T-helper 1 cell (primary cell): Measurements from ENCODE around the gene COPZ2.
A peak's percentile ranks its signal among the peaks of the same experiment; 100 is the strongest.
"Not testable (repeated sequence)": the region's sequence is repeated elsewhere in the genome, so short reads cannot be mapped to it uniquely, and the experiment has no call there.

ENCODE experiments used
- DNase-seq, 5 donors: peaks; one replicate each; pipeline ENCODE4 v3.0.0-alpha.2; 2012 to 2020
- total RNA-seq, 4 donors: gene quantifications; one replicate each; lab custom pipeline; 2026; lab: John Stamatoyannopoulos, UW

Gene COPZ2
- 0 to 0.46 (median 0.08) reads per million in 4 donors for total RNA-seq

DNA sequence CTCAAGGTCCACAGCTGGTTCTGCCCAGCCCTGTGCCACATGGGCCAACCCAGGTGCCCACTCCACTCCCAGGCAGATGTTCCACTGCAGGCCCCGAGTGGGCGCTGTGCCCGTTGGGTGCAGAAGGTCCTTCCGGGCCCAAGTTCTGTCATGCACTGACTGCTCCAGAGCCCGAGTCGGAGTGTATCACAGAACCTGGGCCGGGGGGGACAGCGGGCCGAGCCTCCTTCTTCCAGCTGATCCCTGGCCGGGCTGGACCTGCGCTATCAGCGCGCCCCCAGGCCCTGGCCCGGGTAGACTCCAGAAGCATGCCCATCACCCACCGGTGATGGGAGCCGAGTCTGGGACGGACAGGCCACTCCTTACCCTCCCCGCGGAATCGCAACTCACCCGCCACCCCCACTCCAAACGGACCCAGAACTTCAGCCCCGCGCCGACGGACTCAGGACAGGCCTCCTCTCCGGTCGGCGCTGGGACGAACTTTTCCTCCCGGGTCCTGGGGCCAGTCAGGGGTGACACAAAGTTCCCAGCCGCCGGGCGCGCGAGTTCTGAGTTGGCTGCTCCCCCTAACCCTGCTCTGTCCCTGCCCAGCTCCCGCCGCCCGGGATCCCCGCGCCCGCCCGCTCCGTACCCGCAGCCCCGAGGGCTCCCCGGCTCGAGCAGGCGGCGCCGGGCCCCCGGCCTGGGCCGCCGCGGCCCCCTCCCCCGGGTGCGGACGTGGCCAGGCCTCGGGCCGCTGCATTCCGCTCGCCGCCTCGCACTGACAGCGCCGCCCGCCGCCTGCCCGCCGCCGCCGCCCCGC is at the start of gene COPZ2:
TSS of gene COPZ2 (minus strand) at position 762 of the 802 bp plus-strand sequence. CDS start at position 742, 20 bp downstream.
- peak; percentile 44 to 79 (median 59) for DNase-seq

DNA sequence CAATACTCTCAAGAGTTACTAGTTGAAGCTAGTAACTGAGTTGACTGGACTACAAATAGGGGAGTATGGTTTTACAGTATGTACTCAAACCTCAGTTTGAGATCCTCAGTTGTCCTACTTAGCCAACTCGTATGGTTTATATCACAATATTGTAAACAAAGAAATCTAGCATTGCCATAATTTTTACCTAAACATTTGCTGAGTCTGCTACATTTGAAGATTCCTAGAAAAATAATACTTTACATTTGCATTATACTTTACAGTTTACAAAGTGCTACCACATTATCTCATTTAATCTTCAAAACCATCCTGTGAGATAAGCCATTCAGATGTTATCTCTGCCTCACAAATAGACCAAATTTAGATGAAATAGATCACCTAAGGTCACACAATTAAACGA is 47.3 kb upstream of the COPZ2 start:
- DNase-seq: no peak

DNA sequence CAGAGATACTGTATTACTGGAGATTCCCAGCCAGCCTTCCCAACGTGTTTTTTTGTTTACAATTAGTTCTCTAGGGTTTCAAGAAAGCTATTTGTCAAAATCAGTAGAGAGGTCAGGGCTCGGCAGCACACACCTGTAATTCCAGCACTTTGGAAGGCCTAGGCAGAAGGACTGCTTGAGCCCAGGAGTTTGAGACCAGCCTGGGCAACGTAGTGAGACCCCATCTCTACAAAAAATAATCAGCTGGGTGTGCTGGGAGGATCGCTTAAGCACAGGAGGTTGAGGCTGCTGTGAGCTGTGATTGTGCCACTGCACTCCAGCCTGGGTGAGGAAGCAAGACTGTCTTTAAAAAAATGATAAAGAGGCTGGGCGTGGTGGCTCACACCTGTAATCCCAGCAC is 44.3 kb upstream of the COPZ2 start:
- DNase-seq: no peak

DNA sequence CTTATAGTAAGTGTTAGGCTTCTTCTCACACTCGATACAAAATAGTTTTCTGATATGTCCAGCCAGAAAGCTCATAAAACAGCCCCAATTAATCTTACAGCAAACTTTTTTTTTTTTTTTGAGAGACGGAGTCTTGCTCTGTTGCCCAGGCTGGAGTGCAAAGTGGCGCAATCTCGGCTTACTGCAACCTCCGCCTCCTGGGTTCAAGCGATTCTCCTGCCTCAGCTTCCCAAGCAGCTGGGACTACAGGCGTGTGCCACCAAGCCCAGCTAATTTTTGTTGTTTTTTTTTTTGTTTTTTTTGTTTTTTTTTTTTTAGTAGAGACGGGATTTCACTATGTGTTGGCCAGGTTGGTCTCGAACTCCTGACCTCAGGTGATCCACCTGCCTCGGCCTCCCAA is 39.6 kb upstream of the COPZ2 start:
- DNase-seq: not testable (repeated sequence)

- peak; percentile 34 to 74 (median 60) for DNase-seq
Observed at GRCh38 chr17:48074322-48075081, 36.9 kb upstream of the COPZ2 start.

DNA sequence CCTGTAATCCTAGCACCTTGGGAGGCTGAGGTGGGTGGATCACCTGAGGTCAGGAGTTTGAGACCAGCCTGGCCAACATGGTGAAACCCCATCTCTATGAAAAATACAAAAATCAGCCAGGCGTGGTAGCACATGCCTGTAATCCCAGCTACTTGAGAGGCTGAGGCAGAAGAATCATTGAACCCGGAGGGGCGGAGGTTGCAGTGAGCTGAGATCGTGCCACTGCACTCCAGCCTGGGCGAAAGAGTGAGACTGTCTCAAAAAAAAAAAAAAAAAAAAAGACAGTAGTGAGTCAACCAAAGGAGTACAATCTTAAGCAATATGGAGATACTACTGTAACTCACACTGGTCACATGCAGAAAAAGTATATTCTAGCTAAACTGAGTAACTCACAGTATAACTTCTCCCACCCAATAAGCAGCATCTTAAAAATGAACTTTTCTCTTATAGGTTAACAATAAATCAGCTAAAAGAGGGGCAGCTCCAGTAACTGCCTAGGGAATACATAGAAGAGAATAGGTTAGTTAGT is 36.0 kb upstream of the COPZ2 start:
- DNase-seq: not testable (repeated sequence)

GRCh38 chr17:48072811-48073210 is 35.2 kb upstream of the COPZ2 start:
- DNase-seq: not testable (repeated sequence)

DNA sequence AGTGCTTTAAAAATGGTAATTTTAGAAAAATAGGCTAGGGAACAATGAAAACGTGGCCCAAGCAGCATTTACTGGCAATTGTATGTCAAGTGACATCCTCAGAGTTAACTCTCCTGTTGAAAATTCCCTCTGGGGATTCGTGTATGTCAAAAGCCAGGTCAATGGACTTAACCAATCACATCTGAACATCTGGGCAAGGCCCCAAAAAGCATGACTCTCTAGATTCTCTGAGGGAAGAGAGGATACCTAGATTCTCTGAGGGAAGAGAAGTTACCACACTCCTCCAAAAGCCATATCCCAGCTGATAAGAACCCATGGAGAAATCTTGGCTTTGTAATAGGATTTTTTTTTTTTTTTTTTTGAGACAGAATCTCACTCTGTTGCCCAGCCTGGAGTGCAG is 34.1 kb upstream of the COPZ2 start:
- DNase-seq: no peak

GRCh38 chr17:48070195-48070594 is 32.6 kb upstream of the COPZ2 start:
- no peak for DNase-seq

GRCh38 chr17:48068491-48068961 is 30.9 kb upstream of the COPZ2 start:
- no peak for DNase-seq

DNA sequence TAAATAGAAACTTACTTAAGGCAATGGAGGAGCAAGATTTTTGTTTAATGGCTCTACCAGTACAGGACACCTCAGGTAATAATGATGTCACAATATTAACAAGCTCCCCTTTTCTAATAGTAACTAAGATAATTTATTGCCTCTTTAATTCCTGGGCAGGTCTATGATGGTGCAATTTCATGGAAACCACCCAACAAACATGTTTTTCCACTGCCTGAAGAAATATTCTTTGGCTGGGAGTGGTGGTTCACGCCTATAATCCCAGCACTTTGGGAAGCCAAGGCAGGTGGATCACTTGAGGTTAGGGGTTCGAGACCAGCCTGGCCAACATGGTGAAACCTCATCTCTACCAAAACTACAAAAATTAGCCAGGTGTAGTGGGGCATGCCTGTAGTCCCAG is 30.2 kb upstream of the COPZ2 start:
- not testable (repeated sequence) for DNase-seq

DNA sequence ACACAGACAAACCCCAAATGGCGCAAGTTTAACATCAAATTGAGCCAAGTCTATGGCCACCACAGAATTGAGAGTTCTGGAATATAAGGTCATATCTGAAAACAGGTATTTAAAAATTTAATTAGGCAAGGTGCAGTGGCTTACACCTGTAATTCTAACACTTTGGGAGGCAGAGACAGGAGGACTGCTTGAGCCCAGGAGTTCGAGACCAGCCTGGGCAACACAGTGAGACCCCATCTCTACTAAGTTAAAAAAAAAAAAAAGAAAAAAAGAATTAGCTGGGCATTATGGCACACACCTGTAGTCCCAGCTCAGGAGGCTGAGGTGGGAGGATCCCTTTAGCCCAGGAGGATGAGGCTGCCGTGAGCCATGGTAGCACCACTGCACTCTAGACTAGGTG is 29.6 kb upstream of the COPZ2 start:
- DNase-seq: no peak

GRCh38 chr17:48066656-48067055 is 29.1 kb upstream of the COPZ2 start:
- no peak for DNase-seq

DNA sequence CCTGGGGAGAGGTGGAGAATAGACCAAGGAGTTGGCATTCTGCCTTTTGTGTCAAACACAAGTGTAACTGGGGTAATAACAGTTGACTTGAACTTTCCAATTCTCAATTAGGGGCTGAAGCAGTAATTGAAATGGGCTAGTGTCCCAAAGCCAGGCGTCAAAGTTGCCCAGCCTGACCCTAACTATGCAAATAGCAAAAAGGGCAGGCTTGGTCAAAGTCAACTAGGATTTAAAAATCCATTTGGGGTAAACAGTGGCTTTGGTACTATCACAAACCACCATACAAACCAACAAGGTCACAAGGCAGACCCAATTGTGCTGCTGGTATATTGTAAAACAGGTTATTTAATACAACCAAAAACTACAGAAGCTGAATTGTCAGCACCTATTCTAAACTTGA is 28.6 kb upstream of the COPZ2 start:
- no peak for DNase-seq

DNA sequence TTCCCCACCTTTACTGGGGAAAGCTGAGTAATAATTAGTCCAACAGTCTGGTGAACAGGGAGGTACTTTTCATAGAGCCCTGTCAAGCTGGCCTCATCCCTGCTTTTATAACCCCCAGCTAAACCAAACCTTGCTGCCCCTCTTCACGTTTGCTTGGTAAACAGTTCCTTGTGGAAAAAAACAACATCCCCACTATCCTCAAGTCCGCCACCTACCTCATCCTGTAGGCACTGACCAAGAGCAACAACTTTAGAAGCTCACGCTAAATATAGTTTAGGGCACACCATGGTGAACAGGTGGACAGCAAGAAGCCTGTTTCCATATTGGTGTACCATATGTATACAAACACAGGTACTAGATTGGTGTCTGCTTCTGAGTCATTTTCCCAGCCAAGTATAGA is 27.0 kb upstream of the COPZ2 start:
- no peak for DNase-seq

- DNase-seq: no peak
Observed at GRCh38 chr17:48062273-48062672, 24.7 kb upstream of the COPZ2 start.

DNA sequence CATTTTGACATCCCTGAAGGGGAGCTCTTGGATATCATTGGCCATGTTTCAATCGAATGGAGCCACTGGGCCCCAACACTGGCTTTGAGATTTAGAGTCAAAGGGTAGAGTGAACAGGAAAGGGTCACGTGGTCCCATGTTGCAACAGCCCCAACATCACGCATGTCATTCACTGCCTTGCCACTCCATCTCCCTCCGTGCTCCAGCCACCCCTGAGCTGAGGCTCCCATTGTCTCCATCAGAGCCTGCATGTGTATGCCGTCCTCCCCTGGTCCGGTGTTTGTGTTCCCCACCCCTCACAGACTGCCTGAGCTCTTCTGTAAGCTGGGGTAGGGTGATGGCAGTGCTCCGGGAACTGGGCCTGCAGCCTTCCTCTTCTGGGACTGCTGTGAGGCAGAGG is 22.7 kb upstream of the COPZ2 start:
- no peak for DNase-seq

- DNase-seq: no peak
Observed at GRCh38 chr17:48059125-48059668, 21.6 kb upstream of the COPZ2 start.

- DNase-seq: no peak
Observed at GRCh38 chr17:48058393-48059124, 21.0 kb upstream of the COPZ2 start.

GRCh38 chr17:48057626-48058025 is 20.0 kb upstream of the COPZ2 start:
- no peak for DNase-seq

- DNase-seq: no peak
Observed at GRCh38 chr17:48056879-48057278, 19.3 kb upstream of the COPZ2 start.

DNA sequence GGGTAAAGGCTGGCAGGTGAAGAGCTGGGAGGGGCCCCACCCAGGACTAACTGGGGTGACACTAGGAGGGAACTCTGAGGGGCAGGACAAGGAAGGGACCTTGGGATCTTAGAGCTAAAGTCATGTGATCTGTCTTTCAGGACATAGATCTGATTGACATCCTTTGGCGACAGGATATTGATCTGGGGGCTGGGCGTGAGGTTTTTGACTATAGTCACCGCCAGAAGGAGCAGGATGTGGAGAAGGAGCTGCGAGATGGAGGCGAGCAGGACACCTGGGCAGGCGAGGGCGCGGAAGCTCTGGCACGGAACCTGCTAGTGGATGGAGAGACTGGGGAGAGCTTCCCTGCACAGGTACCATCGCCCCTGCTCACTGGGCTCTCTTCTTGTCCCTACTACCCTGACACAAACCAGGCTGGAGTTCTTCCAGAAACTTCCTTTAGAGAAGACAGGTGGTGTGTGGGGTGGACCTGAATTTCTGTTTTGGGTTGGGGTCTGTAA is 18.7 kb upstream of the COPZ2 start:
- peak in 1 of 5 donors; percentile 40 for DNase-seq
